Fibroblast of skin of right biceps (primary cell): Measurements from ENCODE around the gene UBQLN4.
"Not testable (repeated sequence)": the region's sequence is repeated elsewhere in the genome, so short reads cannot be mapped to it uniquely, and the experiment has no call there.

ENCODE experiments used
- DNase-seq: peaks from one replicate; pipeline ENCODE4 v3.0.0-alpha.2; 2013

Gene UBQLN4

GRCh38 chr1:156056326-156056849 lies 2.8 kb upstream of the UBQLN4 start:
- no peak for DNase-seq

GRCh38 chr1:156055281-156056048 lies 1.9 kb upstream of the UBQLN4 start:
- DNase-seq: no peak

DNA sequence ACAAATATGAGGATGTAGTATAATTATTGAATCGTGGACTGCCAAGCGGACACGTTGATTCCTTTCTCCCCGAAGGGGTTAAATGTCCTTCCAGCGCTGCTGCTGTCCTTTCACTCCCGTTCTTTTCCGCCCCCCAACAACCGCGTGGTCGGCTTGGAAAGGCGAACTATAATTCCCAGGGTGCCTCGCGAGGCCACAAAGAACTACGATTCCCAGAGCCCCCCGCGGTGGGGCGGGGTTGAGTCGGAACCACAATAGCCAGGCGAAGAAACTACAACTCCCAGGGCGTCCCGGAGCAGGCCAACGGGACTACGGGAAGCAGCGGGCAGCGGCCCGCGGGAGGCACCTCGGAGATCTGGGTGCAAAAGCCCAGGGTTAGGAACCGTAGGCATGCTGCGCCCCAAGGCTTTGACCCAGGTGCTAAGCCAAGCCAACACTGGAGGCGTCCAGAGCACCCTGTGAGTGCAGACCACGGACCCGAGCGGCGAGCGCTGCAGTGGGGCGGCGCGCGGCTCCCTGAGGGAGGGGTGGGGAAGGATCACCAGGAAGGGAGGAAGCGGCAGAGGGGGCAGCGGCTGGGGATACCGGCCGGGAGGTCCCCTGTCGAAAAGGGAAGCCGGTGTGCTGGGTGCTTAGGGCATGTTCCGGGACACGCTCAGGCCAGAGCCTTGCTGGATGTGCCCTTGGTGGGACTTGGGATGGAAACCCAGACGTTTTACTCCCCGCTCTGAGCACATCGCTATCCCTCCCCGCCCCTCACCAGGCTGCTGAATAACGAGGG lies 1.1 kb upstream of the UBQLN4 start, which contains the start of gene LAMTOR2:
Gene LAMTOR2, plus strand, starts transcription at position 283 of the 781 bp plus-strand sequence. Its CDS starts 108 bp downstream, at position 391.
- DNase-seq: peak; percentile 98

DNA sequence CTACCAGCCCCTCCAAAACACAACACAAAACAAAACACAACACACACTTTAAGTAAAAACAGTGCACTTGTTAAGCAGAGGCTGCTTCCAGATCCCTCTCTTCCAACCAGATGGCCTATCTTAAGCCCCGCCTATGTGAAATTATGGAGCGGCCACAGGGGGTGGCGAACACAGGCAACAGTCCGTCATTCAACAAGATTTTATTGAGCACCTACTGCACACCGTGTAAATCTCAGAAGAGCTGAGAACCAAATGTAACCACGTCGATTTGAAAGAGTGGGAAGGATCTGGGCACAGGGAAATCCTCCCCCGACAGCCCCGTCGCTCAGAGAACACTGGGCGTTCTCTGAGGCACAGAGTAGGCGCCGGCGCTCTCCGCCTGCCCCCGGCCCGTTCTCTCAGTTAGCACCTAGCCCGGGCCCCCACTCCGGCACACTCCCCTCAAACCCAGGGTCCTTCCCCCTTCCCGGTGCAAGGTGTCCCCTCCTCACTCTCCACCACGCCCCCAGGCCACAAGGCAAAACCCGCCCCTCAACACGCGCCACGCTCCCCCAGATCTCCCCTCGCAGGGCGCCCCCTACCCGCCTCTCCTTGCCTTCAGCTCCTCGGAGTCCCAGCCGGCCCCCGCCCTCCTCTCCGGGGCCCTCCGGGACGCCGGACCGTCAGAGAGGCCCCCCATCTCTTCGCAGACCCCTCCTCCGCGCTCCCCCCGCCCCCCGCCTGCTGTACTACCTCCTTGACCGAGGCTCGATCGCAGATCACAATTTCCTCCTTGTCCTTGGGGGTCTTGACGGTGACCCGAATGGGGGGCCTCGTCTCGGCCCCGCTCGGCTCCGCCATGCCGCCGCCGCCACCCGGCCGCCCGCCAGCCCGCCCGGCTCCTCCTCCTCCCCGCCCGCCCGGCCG lies 483 bp downstream of the UBQLN4 start:
- peak; percentile 68 for DNase-seq

GRCh38 chr1:156051011-156051725 lies 2.4 kb downstream of the UBQLN4 start:
- no peak for DNase-seq

DNA sequence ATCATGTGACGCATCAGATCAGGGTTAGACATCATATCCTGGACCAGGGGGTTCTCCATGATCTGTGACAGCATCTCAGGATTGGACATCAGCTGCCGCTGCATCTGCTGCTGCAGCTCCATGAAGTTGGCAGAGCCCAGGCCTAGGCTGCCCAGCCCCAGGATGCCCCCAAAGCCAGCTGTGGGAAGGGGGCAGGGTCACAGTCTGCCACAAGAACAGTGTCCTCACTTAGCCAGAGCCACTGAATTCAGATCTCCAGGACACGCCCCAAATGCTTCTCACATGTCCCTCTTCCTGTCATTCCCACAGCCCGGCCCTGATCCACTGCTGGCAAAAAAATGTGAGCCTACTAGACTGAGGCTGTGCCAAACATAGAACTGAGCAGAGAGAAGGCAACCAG lies 3.2 kb downstream of the UBQLN4 start:
- DNase-seq: no peak

GRCh38 chr1:156048663-156049258 lies 4.8 kb downstream of the UBQLN4 start:
- DNase-seq: no peak

- DNase-seq: no peak
Measured at GRCh38 chr1:156045076-156045475, 8.5 kb downstream of the UBQLN4 start.

DNA sequence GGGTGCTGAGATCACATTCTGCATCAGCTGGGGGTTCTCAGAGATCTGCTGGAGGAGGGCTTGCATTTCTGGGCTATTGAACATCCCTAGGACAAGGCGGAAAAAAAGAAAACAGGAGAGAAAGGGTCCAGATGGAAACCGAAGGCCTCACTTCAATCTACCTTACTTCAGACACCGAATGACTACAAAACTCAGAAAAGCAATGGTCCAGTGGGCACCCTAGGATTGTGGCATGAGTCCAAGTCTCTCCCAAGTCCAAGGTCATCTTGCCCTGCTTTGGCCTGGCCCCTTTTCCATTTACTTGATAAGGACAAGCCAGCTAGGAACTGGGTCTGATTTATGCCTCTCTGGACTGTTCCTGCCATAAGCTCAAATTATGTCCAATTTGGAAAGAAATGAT lies 10.8 kb downstream of the UBQLN4 start:
- DNase-seq: no peak

DNA sequence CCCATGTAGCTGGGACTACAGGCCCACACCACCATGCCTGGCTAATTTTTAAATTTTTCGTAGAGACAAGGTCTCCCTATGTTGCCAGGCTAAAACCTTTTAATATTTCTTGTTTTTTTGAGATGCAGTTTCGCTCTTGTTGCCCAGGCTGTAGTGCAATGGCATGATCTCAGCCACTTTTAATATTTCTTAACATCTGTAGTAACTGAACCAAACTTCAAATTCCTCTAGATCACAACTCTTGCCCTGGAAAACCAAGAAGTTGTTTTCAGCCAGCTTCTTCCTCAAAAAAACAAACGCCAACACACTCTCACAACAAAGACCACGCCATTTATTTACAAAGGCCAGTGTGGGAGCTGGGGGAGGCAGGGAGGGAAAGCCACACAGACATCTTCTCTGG lies 18.6 kb downstream of the UBQLN4 start:
- DNase-seq: not testable (repeated sequence)

GRCh38 chr1:156033011-156033410 lies 20.6 kb downstream of the UBQLN4 start:
- DNase-seq: peak; percentile 38

GRCh38 chr1:156026588-156026987 lies 27.0 kb downstream of the UBQLN4 start:
- DNase-seq: no peak

- peak; percentile 35 for DNase-seq
Measured at GRCh38 chr1:156025876-156026275, 27.7 kb downstream of the UBQLN4 start.

DNA sequence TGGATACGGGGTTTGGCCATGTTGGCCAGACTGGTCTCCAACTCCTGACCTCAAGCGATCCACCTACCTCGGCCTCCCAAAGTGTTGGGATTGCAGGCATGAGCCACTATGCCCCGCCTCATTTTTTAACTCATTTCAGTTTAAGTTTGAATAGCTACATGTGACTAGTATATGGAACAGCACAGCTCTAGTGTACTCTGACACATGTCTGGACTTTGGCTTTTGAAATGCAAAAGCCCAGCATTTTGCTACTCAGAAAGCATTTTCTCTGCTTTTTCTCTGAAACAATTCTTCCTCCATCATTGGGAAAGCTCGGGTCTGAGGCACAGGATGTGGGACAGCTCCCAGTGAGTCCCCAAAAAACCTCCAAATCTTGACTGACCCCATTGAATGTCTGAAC lies 28.8 kb downstream of the UBQLN4 start:
- no peak for DNase-seq

GRCh38 chr1:156021954-156022353 lies 31.6 kb downstream of the UBQLN4 start:
- no peak for DNase-seq

- no peak for DNase-seq
Measured at GRCh38 chr1:156021093-156021428, 32.5 kb downstream of the UBQLN4 start.

DNA sequence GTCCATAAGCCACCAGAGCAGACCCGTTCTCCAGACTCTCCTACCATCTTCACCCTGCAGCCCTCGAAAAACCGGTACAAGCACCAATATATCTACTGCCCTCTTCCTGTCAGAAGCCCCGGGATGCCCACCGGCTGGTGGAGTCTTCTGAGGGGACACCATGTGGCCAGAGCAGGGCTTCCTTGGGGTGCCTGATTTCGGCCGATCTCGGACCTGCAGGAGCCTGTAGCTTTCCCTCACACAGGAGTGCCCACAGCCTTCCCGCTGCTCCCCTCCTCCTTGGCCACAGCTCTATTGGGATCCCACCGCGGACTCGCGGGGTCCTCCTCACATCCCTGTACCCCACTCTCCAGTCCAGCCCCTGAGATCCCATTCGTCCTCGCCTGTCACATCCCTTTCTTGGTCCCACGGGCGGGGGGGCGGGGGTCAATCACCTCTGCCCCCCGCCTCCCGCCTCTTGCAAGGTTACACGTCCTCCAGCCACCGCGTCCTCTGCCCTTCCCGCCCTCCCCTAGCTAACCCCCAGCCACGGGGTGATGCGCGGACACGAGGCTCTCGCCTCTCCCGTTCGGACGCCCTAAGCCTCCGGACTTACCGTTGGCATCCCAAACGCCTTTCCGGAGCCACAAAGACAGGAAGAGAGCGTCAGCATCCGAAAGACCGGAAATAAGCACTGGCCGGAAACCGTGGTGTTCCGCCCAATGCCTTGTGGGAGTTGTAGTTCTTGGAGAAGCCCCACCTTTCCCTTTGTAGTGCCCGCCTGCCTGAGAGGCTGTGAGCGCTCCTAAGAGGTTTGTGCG lies 33.1 kb downstream of the UBQLN4 start, which contains the start of gene SSR2:
Gene SSR2, minus strand, starts transcription at position 659 of the 800 bp plus-strand sequence. CDS start 784 bp downstream, outside the sequence.
- peak; percentile 91 for DNase-seq

GRCh38 chr1:156019946-156020292 lies 33.7 kb downstream of the UBQLN4 start:
- no peak for DNase-seq

GRCh38 chr1:156014829-156015228 lies 38.8 kb downstream of the UBQLN4 start:
- DNase-seq: no peak

- DNase-seq: no peak
Measured at GRCh38 chr1:156012051-156012817, 41.4 kb downstream of the UBQLN4 start.
